Muscle of arm (tissue), 12 donors: ENCODE data around the gene BAMBI. TPM values are rescaled to one million over a fixed set of nuclear protein-coding genes. Genes with fewer than 3 reads are reported as not detected.

ENCODE experiments used
- DNase-seq: peaks from one replicate; pipeline ENCODE4 v3.0.0-alpha.2; 2013
- polyA plus RNA-seq, 12 donors: library from polyadenylated mRNA; unstranded; fragments of 120-200 nt; gene quantifications; one replicate each; pipeline ENCODE4 v1.2.1, GENCODE V29; 2013; ENCODE audit not compliant: insufficient read length in 12 of 12

Gene BAMBI
- polyA plus RNA-seq, 12 donors = 1.7 to 17.2 (median 3.5) TPM; not detected in 1

- no peak for DNase-seq
Observed at GRCh38 chr10:28732091-28732490, 54.8 kb downstream of the BAMBI start.

Other genes with a start within 250 kb of the BAMBI start
- 100 to 1,000 TPM in 5 of 12 donors, 10 to 100 TPM in 6, not detected in 1; 79.8 to 180 (median 99.2) TPM for gene WAC, start 144.4 kb upstream of the BAMBI start, polyA plus RNA-seq